ENCODE data around the gene MATK. TPM values are rescaled to one million over a fixed set of nuclear protein-coding genes. Genes with fewer than 3 reads are reported as not detected.

MATK gene
- total RNA-seq, 2 experiments from 2014 or later = 9.1 to 9.4 TPM

- no peaks in the 10 kb centered on the region for H3K9me3 Mint-ChIP-seq
- H3K4me3 ChIP-seq (ENCODE audit: low read length) = no peak overlapping the region
- no peak overlapping the region for H3K27ac ChIP-seq (ENCODE audit: low read depth in 1 of 2, low read length in 2 of 2)
- POLR2A ChIA-PET = interaction anchor here (1.2 to 2.6 kb wide), 3 partner anchors 10 to 101 kb away, joined by 3 to 46 read pairs (median 15); partner anchors contain the start of genes APBA3 and MRPL54
- H3K36me3 Mint-ChIP-seq (ENCODE audit: low read depth) = no peaks in the 10 kb centered on the region
- peaks cover 21% of the 10 kb centered on the region for H3K4me1 Mint-ChIP-seq (ENCODE audit: low read depth)
- peaks cover 35% of the 10 kb centered on the region for H3K4me1 ChIP-seq (ENCODE audit: insufficient read depth, low read length)
- H3K27ac Mint-ChIP-seq = no peak overlapping the region
- no peak for TF ChIP-seq CTCF (IDR thresholded peaks at IDR 0.05)
- H3K4me3 Mint-ChIP-seq = no peak overlapping the region
- no peaks in the 10 kb centered on the region for H3K27me3 Mint-ChIP-seq
- intact Hi-C loops (cut with DNase I, micrococcal nuclease) = loop anchor here (1.0 to 5.0 kb wide), 6 partner anchors 40 to 157 kb away; partner anchors contain the start of gene APBA3 (in 2 of the 2)
- no peak for ATAC-seq (ENCODE audit: poor library complexity)
- no peak for DNase-seq
- no peaks in the 10 kb centered on the region for H3K36me3 ChIP-seq (ENCODE audit: insufficient read depth, low read length)
- H3K9me3 ChIP-seq (ENCODE audit: control insufficient read depth in 1 of 2, insufficient read depth in 1 of 2, low read length in 2 of 2) = no peaks in the 10 kb centered on the region
- no peaks in the 10 kb centered on the region for H3K27me3 ChIP-seq (ENCODE audit: control insufficient read depth in 1 of 2, insufficient read depth in 2 of 2, low read length in 2 of 2)
- CTCF ChIA-PET = interaction anchor here (1.2 to 2.1 kb wide), 4 partner anchors 25 to 131 kb away, joined by 3 to 35 read pairs (median 6); partner anchors contain the start of genes APBA3 and MRPL54
These were observed 36.6 kb upstream of the MATK start for GRCh38 chr19:3822683-3823349.

GRCh38 chr19:3821857-3822364 lies 35.7 kb upstream of the MATK start:
- peak; percentile 99 for TF ChIP-seq CTCF (IDR thresholded peaks at IDR 0.05)
- Histone ChIP-seq H3K36me3 (ENCODE audit: insufficient read depth, low read length) (no peaks in the 10 kb centered on the region), H3K4me1 (ENCODE audit: insufficient read depth, low read length) (peaks cover 39% of the 10 kb centered on the region), H3K4me3 (ENCODE audit: low read length) (no peak overlapping the region), H3K27me3 (ENCODE audit: control insufficient read depth in 1 of 2, insufficient read depth in 2 of 2, low read length in 2 of 2) (no peaks in the 10 kb centered on the region), H3K9me3 (ENCODE audit: control insufficient read depth in 1 of 2, insufficient read depth in 1 of 2, low read length in 2 of 2) (no peaks in the 10 kb centered on the region), H3K27ac (ENCODE audit: low read depth in 1 of 2, low read length in 2 of 2) (no peak overlapping the region)
- ATAC-seq (ENCODE audit: poor library complexity) = peak; percentile 96
- intact Hi-C loops (cut with DNase I, micrococcal nuclease) = loop anchor here (1.0 to 5.0 kb wide), 6 partner anchors 39 to 156 kb away; partner anchors contain the start of gene APBA3 (in 2 of the 2)
- no peaks in the 10 kb centered on the region for H3K36me3 Mint-ChIP-seq (ENCODE audit: low read depth)
- H3K27me3 Mint-ChIP-seq = no peaks in the 10 kb centered on the region
- CTCF ChIA-PET = interaction anchor here (0.6 to 2.1 kb wide), 12 partner anchors 10 to 166 kb away, joined by 3 to 35 read pairs (median 4); partner anchors contain the start of genes APBA3 and MRPL54
- peak; percentile 70 to 95 (median 89) for DNase-seq
- H3K4me3 Mint-ChIP-seq = peak overlapping the region; percentile 27
- POLR2A ChIA-PET = interaction anchor here (1.2 to 2.6 kb wide), 3 partner anchors 10 to 100 kb away, joined by 3 to 46 read pairs (median 15); partner anchors contain the start of genes APBA3 and MRPL54
- peaks cover 23% of the 10 kb centered on the region for H3K4me1 Mint-ChIP-seq (ENCODE audit: low read depth)
- H3K9me3 Mint-ChIP-seq = no peaks in the 10 kb centered on the region
- no peak overlapping the region for H3K27ac Mint-ChIP-seq

GRCh38 chr19:3821156-3821555 lies 35.0 kb upstream of the MATK start:
- H3K4me1 Mint-ChIP-seq (ENCODE audit: low read depth) = peaks cover 23% of the 10 kb centered on the region
- no peaks in the 10 kb centered on the region for H3K36me3 Mint-ChIP-seq (ENCODE audit: low read depth)
- no peak overlapping the region for H3K27ac Mint-ChIP-seq
- no peaks in the 10 kb centered on the region for H3K9me3 Mint-ChIP-seq
- no peaks in the 10 kb centered on the region for H3K9me3 ChIP-seq (ENCODE audit: control insufficient read depth in 1 of 2, insufficient read depth in 1 of 2, low read length in 2 of 2)
- no peak overlapping the region for H3K4me3 Mint-ChIP-seq
- intact Hi-C loops (cut with DNase I, micrococcal nuclease) = loop anchor here in 1 of 2 experiments (5.0 kb wide), 2 partner anchors 39 to 154 kb away; no protein-coding TSS in a partner anchor
- no peak overlapping the region for H3K4me3 ChIP-seq (ENCODE audit: low read length)
- no peaks in the 10 kb centered on the region for H3K27me3 Mint-ChIP-seq
- ChIA-PET POLR2A (interaction anchor here (1.4 to 2.6 kb wide), 3 partner anchors 9 to 59 kb away, joined by 3 to 46 read pairs (median 15); partner anchors contain the start of genes APBA3 and MRPL54), CTCF (interaction anchor here (1.2 to 2.1 kb wide), 3 partner anchors 9 to 166 kb away, joined by 6 to 35 read pairs (median 12); partner anchors contain the start of genes APBA3 and MRPL54)
- H3K27ac ChIP-seq (ENCODE audit: low read depth in 1 of 2, low read length in 2 of 2) = no peak overlapping the region
- no peaks in the 10 kb centered on the region for H3K27me3 ChIP-seq (ENCODE audit: control insufficient read depth in 1 of 2, insufficient read depth in 2 of 2, low read length in 2 of 2)
- TF ChIP-seq CTCF (IDR thresholded peaks at IDR 0.05) = no peak
- DNase-seq = no peak
- H3K4me1 ChIP-seq (ENCODE audit: insufficient read depth, low read length) = peaks cover 47% of the 10 kb centered on the region
- no peak for ATAC-seq (ENCODE audit: poor library complexity)
- H3K36me3 ChIP-seq (ENCODE audit: insufficient read depth, low read length) = no peaks in the 10 kb centered on the region
